ENCODE measurements around the gene CHRNA4. TPM values are rescaled to one million over a fixed set of nuclear protein-coding genes. Genes with fewer than 3 reads are reported as not detected.

CHRNA4 gene
- total and polyA plus RNA-seq, 10 of the 15 experiments (the other 5 are each of a cell fraction or from before 2014, with no cell fraction given) = 0.04 to 0.41 (median 0.06) TPM; not detected in 5

DNA sequence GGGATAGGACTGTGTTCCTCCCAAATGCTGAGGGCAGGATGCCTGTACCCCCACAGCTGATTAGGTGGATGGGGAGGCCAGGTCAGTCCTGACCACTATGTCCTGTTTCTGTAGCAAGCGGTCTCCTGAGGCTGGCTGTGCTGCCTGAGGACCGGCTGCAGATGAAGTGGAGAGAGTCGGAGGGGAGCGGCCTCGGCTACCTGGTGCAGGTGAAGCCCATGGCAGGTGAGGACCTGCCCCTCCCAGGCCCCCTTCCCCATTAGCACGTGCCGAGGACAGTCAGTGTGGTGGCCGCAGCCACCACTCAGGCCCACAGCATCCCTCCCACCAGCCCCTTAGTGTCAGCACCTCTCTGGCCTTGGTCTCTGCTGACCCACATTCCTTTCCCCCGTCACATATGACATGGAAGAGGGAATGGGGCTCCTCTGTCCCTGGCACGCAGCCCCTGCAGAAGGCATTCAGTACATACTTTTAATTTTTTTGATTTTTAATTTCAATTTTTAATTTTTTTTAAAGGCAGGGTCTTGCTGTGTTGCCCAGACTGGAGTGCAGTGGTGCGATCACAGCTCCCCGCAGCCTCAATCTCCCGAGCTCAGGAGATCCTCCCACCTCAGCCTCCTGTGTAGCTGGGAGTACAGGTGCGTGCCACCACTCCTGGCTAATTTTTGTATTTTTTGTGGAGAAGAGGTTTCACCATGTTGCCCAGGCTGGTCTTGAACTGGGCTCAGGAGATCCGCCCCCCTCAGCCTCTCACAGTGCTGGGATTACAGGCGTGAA is 63.2 kb downstream of the CHRNA4 start:
- CTCF ChIA-PET = no interaction called here
- TF ChIP-seq DPF2 (IDR thresholded peaks at IDR 0.05) = no peak
- no peak for TF ChIP-seq ZNF622 (IDR thresholded peaks at IDR 0.05)
- no peak for TF ChIP-seq NR2C1 (IDR thresholded peaks at IDR 0.05)
- TF ChIP-seq RFX5 (IDR thresholded peaks at IDR 0.05; ENCODE audit: low read depth, low read length) = no peak
- no peak for FAIRE-seq

DNA sequence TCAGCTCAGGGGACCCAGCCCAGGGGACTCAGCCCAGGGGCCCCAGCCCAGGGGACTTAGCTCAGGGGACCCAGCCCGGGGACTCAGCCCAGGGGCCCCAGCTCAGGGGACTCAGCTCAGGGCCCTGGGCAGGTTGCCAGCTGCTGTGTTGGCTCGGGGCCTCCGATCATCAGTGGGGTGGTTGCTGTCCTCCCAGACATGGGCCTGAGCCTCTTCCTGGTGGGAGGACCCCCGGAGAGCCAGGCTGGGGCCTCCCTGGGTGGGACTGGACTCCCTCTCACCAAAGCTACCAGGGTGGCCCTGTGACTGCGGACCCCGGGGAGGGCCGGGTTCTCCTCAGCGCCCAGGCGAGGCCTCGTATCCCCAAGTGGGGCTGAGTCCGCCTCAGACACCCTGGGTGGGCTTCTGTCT is 63.8 kb downstream of the CHRNA4 start:
- no peaks in the 10 kb centered on the region for H3K27me3 ChIP-seq (replicated peaks in 1 of 2; ENCODE audit: control insufficient read depth in 2 of 2, insufficient read depth in 2 of 2, low read length in 1 of 2)
- TF ChIP-seq, protein P1, sequence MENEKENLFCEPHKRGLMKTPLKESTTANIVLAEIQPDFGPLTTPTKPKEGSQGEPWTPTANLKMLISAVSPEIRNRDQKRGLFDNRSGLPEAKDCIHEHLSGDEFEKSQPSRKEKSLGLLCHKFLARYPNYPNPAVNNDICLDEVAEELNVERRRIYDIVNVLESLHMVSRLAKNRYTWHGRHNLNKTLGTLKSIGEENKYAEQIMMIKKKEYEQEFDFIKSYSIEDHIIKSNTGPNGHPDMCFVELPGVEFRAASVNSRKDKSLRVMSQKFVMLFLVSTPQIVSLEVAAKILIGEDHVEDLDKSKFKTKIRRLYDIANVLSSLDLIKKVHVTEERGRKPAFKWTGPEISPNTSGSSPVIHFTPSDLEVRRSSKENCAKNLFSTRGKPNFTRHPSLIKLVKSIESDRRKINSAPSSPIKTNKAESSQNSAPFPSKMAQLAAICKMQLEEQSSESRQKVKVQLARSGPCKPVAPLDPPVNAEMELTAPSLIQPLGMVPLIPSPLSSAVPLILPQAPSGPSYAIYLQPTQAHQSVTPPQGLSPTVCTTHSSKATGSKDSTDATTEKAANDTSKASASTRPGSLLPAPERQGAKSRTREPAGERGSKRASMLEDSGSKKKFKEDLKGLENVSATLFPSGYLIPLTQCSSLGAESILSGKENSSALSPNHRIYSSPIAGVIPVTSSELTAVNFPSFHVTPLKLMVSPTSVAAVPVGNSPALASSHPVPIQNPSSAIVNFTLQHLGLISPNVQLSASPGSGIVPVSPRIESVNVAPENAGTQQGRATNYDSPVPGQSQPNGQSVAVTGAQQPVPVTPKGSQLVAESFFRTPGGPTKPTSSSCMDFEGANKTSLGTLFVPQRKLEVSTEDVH (IDR thresholded peaks at IDR 0.05; ENCODE audit: low read depth, partially characterized antibody) = no peak
- no peak for TF ChIP-seq ASH2L (IDR thresholded peaks at IDR 0.05; ENCODE audit: borderline replicate concordance, low read depth)
- ChIA-PET POLR2A (no interaction called here), SMC1A (ENCODE audit: uncharacterized antibody, unreplicated experiment) (no interaction called here), CTCF (interaction anchor here (0.8 kb wide), 1 partner anchor 117 kb away, joined by 3 read pairs; no protein-coding TSS in a partner anchor), RAD21 (ENCODE audit: unreplicated experiment) (no interaction called here)
- H3K79me2 ChIP-seq (ENCODE audit: control insufficient read depth, insufficient read depth, low read length) = no peaks in the 10 kb centered on the region
- H3K27ac ChIP-seq (ENCODE audit: control insufficient read depth, insufficient read depth) = no peak overlapping the region
- no peak overlapping the region for H3K4me2 ChIP-seq (ENCODE audit: control insufficient read depth, insufficient read depth)
- no peak for FAIRE-seq
- ATAC-seq = no peak
- H4K20me1 ChIP-seq (ENCODE audit: control insufficient read depth, insufficient read depth) = no peaks in the 10 kb centered on the region
- H2AFZ ChIP-seq (ENCODE audit: control insufficient read depth, low read depth, low read length) = no peak overlapping the region
- 59% methylated on average over 11 of the region's 11 CpGs for WGBS (ENCODE audit: insufficient coverage, insufficient replicate concordance, low lambda C conversion rate, missing lambda C conversion rate)
- H3K36me3 ChIP-seq (ENCODE audit: control insufficient read depth in 2 of 2, insufficient read depth in 2 of 2, low read length in 1 of 2) = no peaks in the 10 kb centered on the region
- H3K4me1 ChIP-seq (ENCODE audit: control insufficient read depth, insufficient read depth, low read length) = no peaks in the 10 kb centered on the region
- BruUV-seq (replicated peaks) = no TSS peak
- no peaks in the 10 kb centered on the region for H3K9me3 ChIP-seq (replicated peaks; ENCODE audit: control insufficient read depth, insufficient read depth, low read length)
- intact Hi-C loops (cut with micrococcal nuclease; ENCODE audit: unreplicated experiment) = no loop called here
- no peak for DNase-seq (ENCODE audit: low read depth, low spot score)
- no peak overlapping the region for H3K9ac ChIP-seq (ENCODE audit: control insufficient read depth, insufficient read depth, low read length)
- no peak overlapping the region for H3K4me3 ChIP-seq
- in situ Hi-C loops (cut with MboI) = no loop called here

More for the DNA sequence above, 63.2 kb downstream of the CHRNA4 start:
- no peak for DNase-seq (ENCODE audit: low read depth, low spot score)
- Histone ChIP-seq H3K4me1 (ENCODE audit: control insufficient read depth, insufficient read depth, low read length) (no peaks in the 10 kb centered on the region), H3K36me3 (ENCODE audit: control insufficient read depth in 2 of 2, insufficient read depth in 2 of 2, low read length in 1 of 2) (no peaks in the 10 kb centered on the region), H3K79me2 (ENCODE audit: control insufficient read depth, insufficient read depth, low read length) (no peaks in the 10 kb centered on the region), H3K27ac (ENCODE audit: control insufficient read depth, insufficient read depth) (no peak overlapping the region), H3K9ac (ENCODE audit: control insufficient read depth, insufficient read depth, low read length) (no peak overlapping the region), H2AFZ (ENCODE audit: control insufficient read depth, low read depth, low read length) (no peak overlapping the region), H3K4me2 (ENCODE audit: control insufficient read depth, insufficient read depth) (no peak overlapping the region), H4K20me1 (ENCODE audit: control insufficient read depth, insufficient read depth) (no peaks in the 10 kb centered on the region), H3K27me3 (replicated peaks in 1 of 2; ENCODE audit: control insufficient read depth in 2 of 2, insufficient read depth in 2 of 2, low read length in 1 of 2) (no peaks in the 10 kb centered on the region), H3K4me3 (no peak overlapping the region), H3K9me3 (replicated peaks; ENCODE audit: control insufficient read depth, insufficient read depth, low read length) (no peaks in the 10 kb centered on the region)
- POLR2A ChIA-PET = no interaction called here
- SMC1A ChIA-PET (ENCODE audit: uncharacterized antibody, unreplicated experiment) = no interaction called here
- in situ Hi-C loops (cut with MboI) = no loop called here
- intact Hi-C loops (cut with micrococcal nuclease; ENCODE audit: unreplicated experiment) = no loop called here
- WGBS (ENCODE audit: insufficient coverage, insufficient replicate concordance, low lambda C conversion rate, missing lambda C conversion rate) = 58% methylated on average over 16 of the region's 16 CpGs
- no TSS peak for BruUV-seq (replicated peaks)
- RAD21 ChIA-PET (ENCODE audit: unreplicated experiment) = no interaction called here
- ATAC-seq = no peak
